ENCODE results near the gene AFF2.

Gene AFF2

GRCh38 chrX:148542481-148543255 lies 42.3 kb downstream of the AFF2 start:
- no peak for TF ChIP-seq POLR2A (IDR thresholded peaks at IDR 0.05; ENCODE audit: low read length)
- no peak for TF ChIP-seq GATA1 (IDR thresholded peaks at IDR 0.05; ENCODE audit: low read depth, low read length)
- DNase-seq = no peak

GRCh38 chrX:148552775-148553174 lies 52.4 kb downstream of the AFF2 start:
- TF ChIP-seq POLR2A (IDR thresholded peaks at IDR 0.05; ENCODE audit: low read length) = no peak
- no peak for TF ChIP-seq GATA1 (IDR thresholded peaks at IDR 0.05; ENCODE audit: low read depth, low read length)
- peak; percentile 1 to 2 for DNase-seq

GRCh38 chrX:148555101-148555500 lies 54.7 kb downstream of the AFF2 start:
- TF ChIP-seq GATA1 (IDR thresholded peaks at IDR 0.05; ENCODE audit: low read depth, low read length) (no peak), POLR2A (IDR thresholded peaks at IDR 0.05; ENCODE audit: low read length) (no peak)
- DNase-seq = no peak

GRCh38 chrX:148555571-148556243 lies 55.3 kb downstream of the AFF2 start:
- TF ChIP-seq GATA1 (IDR thresholded peaks at IDR 0.05; ENCODE audit: low read depth, low read length) = no peak
- TF ChIP-seq POLR2A (IDR thresholded peaks at IDR 0.05; ENCODE audit: low read length) = no peak
- DNase-seq = no peak

- TF ChIP-seq GATA1 (IDR thresholded peaks at IDR 0.05; ENCODE audit: low read depth, low read length) (no peak), POLR2A (IDR thresholded peaks at IDR 0.05; ENCODE audit: low read length) (no peak)
- no peak for DNase-seq
These were observed 56.1 kb downstream of the AFF2 start for GRCh38 chrX:148556498-148556897.

- no peak for DNase-seq
- TF ChIP-seq POLR2A (IDR thresholded peaks at IDR 0.05; ENCODE audit: low read length) (no peak), GATA1 (IDR thresholded peaks at IDR 0.05; ENCODE audit: low read depth, low read length) (no peak)
These were observed 62.4 kb downstream of the AFF2 start for GRCh38 chrX:148562846-148563245.

- TF ChIP-seq POLR2A (IDR thresholded peaks at IDR 0.05; ENCODE audit: low read length) = no peak
- TF ChIP-seq GATA1 (IDR thresholded peaks at IDR 0.05; ENCODE audit: low read depth, low read length) = no peak
- DNase-seq = no peak
These were observed 66.8 kb downstream of the AFF2 start for GRCh38 chrX:148567229-148567628.

GRCh38 chrX:148567779-148568178 lies 67.4 kb downstream of the AFF2 start:
- DNase-seq = no peak
- no peak for TF ChIP-seq GATA1 (IDR thresholded peaks at IDR 0.05; ENCODE audit: low read depth, low read length)

- DNase-seq = no peak
- TF ChIP-seq POLR2A (IDR thresholded peaks at IDR 0.05; ENCODE audit: low read length) (no peak), GATA1 (IDR thresholded peaks at IDR 0.05; ENCODE audit: low read depth, low read length) (no peak)
These were observed 68.3 kb downstream of the AFF2 start for GRCh38 chrX:148568763-148569162.

- TF ChIP-seq GATA1 (IDR thresholded peaks at IDR 0.05; ENCODE audit: low read depth, low read length) (no peak), POLR2A (IDR thresholded peaks at IDR 0.05; ENCODE audit: low read length) (no peak)
- DNase-seq = no peak
These were observed 71.9 kb downstream of the AFF2 start for GRCh38 chrX:148572337-148572736.

GRCh38 chrX:148573119-148573518 lies 72.7 kb downstream of the AFF2 start:
- TF ChIP-seq GATA1 (IDR thresholded peaks at IDR 0.05; ENCODE audit: low read depth, low read length) (no peak), POLR2A (IDR thresholded peaks at IDR 0.05; ENCODE audit: low read length) (no peak)

GRCh38 chrX:148574237-148574973 lies 74.0 kb downstream of the AFF2 start:
- no peak for DNase-seq
- no peak for TF ChIP-seq POLR2A (IDR thresholded peaks at IDR 0.05; ENCODE audit: low read length)
- TF ChIP-seq GATA1 (IDR thresholded peaks at IDR 0.05; ENCODE audit: low read depth, low read length) = no peak

More at GRCh38 chrX:148573119-148573518, 72.7 kb downstream of the AFF2 start:
- DNase-seq = peak in 1 of 2 experiments; percentile 0

- no peak for TF ChIP-seq GATA1 (IDR thresholded peaks at IDR 0.05; ENCODE audit: low read depth, low read length)
- no peak for TF ChIP-seq POLR2A (IDR thresholded peaks at IDR 0.05; ENCODE audit: low read length)
- DNase-seq = no peak
These were observed 76.0 kb downstream of the AFF2 start for GRCh38 chrX:148576396-148576795.

- no peak for DNase-seq
- TF ChIP-seq GATA1 (IDR thresholded peaks at IDR 0.05; ENCODE audit: low read depth, low read length) (no peak), POLR2A (IDR thresholded peaks at IDR 0.05; ENCODE audit: low read length) (no peak)
These were observed 77.3 kb downstream of the AFF2 start for GRCh38 chrX:148577741-148578140.

All from erythroblast (primary cell).